Karpas-422 (cell line): ENCODE measurements around the gene CSNK1G1. TPM values are rescaled to one million over a fixed set of nuclear protein-coding genes. Genes with fewer than 3 reads are reported as not detected.
"Not testable (repeated sequence)": the region's sequence is repeated elsewhere in the genome, so short reads cannot be mapped to it uniquely, and the experiment has no call there.

ENCODE experiments used
- DNase-seq: peaks from one replicate; pipeline ENCODE4 v3.0.0-alpha.2; 2015
- H2AFZ ChIP-seq: fragments of 200-600 bp; sonication (generic); 2 replicates; pipeline ENCODE4 v1.6.1; 2014; ENCODE audit warnings: antibody characterized with exemption, low read length, mixed read lengths
- H3K27ac ChIP-seq: fragments of 200-600 bp; sonication (generic); 2 replicates; pipeline ENCODE4 v1.5.1; 2014; ENCODE audit warnings: mild to moderate bottlenecking, low read length, moderate library complexity
- H3K27me3 ChIP-seq: fragments of 200-600 bp; sonication (generic); 2 replicates; pipeline ENCODE4 v1.6.1; 2014; ENCODE audit warnings: low read length, mixed read lengths
- H3K36me3 ChIP-seq: fragments of 200-600 bp; sonication (generic); 2 replicates; pipeline ENCODE4 v1.6.1; 2014; ENCODE audit warnings: low read length, mixed read lengths; ENCODE audit not compliant: insufficient read depth
- H3K4me1 ChIP-seq: fragments of 200-600 bp; sonication (generic); 2 replicates; pipeline ENCODE4 v1.6.1; 2014; ENCODE audit warnings: mild to moderate bottlenecking, low read length, mixed read lengths
- H3K4me2 ChIP-seq: fragments of 200-600 bp; sonication (generic); 2 replicates; pipeline ENCODE4 v1.6.1; 2014; ENCODE audit warnings: low read length, low read depth, mild to moderate bottlenecking; ENCODE audit not compliant: poor library complexity, severe bottlenecking
- H3K4me3 ChIP-seq: fragments of 200-600 bp; sonication (generic); 2 replicates; pipeline ENCODE4 v1.5.1; 2014; ENCODE audit warnings: mild to moderate bottlenecking, antibody characterized with exemption, low read length, mixed read lengths
- H3K79me2 ChIP-seq: fragments of 200-600 bp; sonication (generic); 2 replicates; pipeline ENCODE4 v1.6.1; 2014; ENCODE audit warnings: mild to moderate bottlenecking, low read length, mixed read lengths
- H3K9ac ChIP-seq: fragments of 200-600 bp; sonication (generic); 2 replicates; pipeline ENCODE4 v1.6.0; 2014; ENCODE audit warnings: low read length
- H3K9me2 ChIP-seq: fragments of 200-600 bp; sonication (generic), shearing (Covaris generic); replicated peaks from 2 replicates; pipeline ENCODE4 v1.6.0; 2014; ENCODE audit warnings: mild to moderate bottlenecking, low read length, moderate library complexity; ENCODE audit not compliant: insufficient read depth
- H3K9me3 ChIP-seq: fragments of 300-700, 200-600 bp; sonication (generic); 2 replicates; pipeline ENCODE4 v1.6.1; 2014; ENCODE audit warnings: low read length, mixed read lengths
- H4K20me1 ChIP-seq: fragments of 200-600 bp; sonication (generic); 2 replicates; pipeline ENCODE4 v1.6.1; 2014; ENCODE audit warnings: mild to moderate bottlenecking, antibody characterized with exemption, low read length, low read depth; ENCODE audit not compliant: insufficient read depth
- total RNA-seq: library from RNA; depleted of rRNA; stranded (reverse); fragments of >200 nt; shearing (Covaris generic); gene quantifications from 2 replicates; pipeline ENCODE4 v1.2.3, GENCODE V29; 2014; ENCODE audit warnings: low replicate concordance

The CSNK1G1 gene
- total RNA-seq, 1 experiment from 2014 or later = 37.1 TPM

- not testable (repeated sequence) for H3K9me3 ChIP-seq, H3K36me3 ChIP-seq, H3K27ac ChIP-seq, H3K9ac ChIP-seq, H3K4me1 ChIP-seq, H4K20me1 ChIP-seq, H3K27me3 ChIP-seq, H3K9me2 ChIP-seq, H3K4me3 ChIP-seq, H3K4me2 ChIP-seq, DNase-seq, H2AFZ ChIP-seq
- peaks cover 41% of the 10 kb centered on the region for H3K79me2 ChIP-seq
These were observed 24.3 kb downstream of the CSNK1G1 start for GRCh38 chr15:64331668-64332067.

- not testable (repeated sequence) for H3K36me3 ChIP-seq, H3K4me3 ChIP-seq, H3K4me1 ChIP-seq, H2AFZ ChIP-seq, H3K27ac ChIP-seq, H4K20me1 ChIP-seq, H3K4me2 ChIP-seq, H3K27me3 ChIP-seq, H3K9me2 ChIP-seq, H3K9ac ChIP-seq, H3K9me3 ChIP-seq, DNase-seq
- peaks cover 43% of the 10 kb centered on the region for H3K79me2 ChIP-seq
These were observed 29.0 kb downstream of the CSNK1G1 start for GRCh38 chr15:64326975-64327374.

GRCh38 chr15:64326458-64326857, 29.5 kb downstream of the CSNK1G1 start:
- DNase-seq, H3K4me3 ChIP-seq, H3K27me3 ChIP-seq, H2AFZ ChIP-seq, H3K9ac ChIP-seq, H3K36me3 ChIP-seq, H3K9me3 ChIP-seq, H4K20me1 ChIP-seq, H3K4me1 ChIP-seq, H3K9me2 ChIP-seq, H3K4me2 ChIP-seq, H3K27ac ChIP-seq: not testable (repeated sequence)
- peaks cover 48% of the 10 kb centered on the region for H3K79me2 ChIP-seq

- Histone ChIP-seq H3K4me1 (no peaks in the 10 kb centered on the region), H3K9me2 (no peaks in the 10 kb centered on the region), H3K4me3 (no peak overlapping the region), H2AFZ (no peak overlapping the region), H3K9ac (no peak overlapping the region), H3K36me3 (no peaks in the 10 kb centered on the region), H3K79me2 (peaks cover 68% of the 10 kb centered on the region), H3K4me2 (no peak overlapping the region), H4K20me1 (no peaks in the 10 kb centered on the region), H3K27ac (no peak overlapping the region), H3K27me3 (no peaks in the 10 kb centered on the region), H3K9me3 (no peaks in the 10 kb centered on the region)
- DNase-seq = no peak
These were observed 31.7 kb downstream of the CSNK1G1 start for GRCh38 chr15:64324165-64324877.

- no peak overlapping the region for H3K4me2 ChIP-seq
- no peaks in the 10 kb centered on the region for H3K9me3 ChIP-seq
- DNase-seq = no peak
- no peaks in the 10 kb centered on the region; the same call in 1 of the 2 replicates for H3K36me3 ChIP-seq
- no peak overlapping the region for H2AFZ ChIP-seq
- H3K79me2 ChIP-seq = peaks cover 65% of the 10 kb centered on the region
- H3K27ac ChIP-seq = no peak overlapping the region
- H3K9ac ChIP-seq = no peak overlapping the region
- no peaks in the 10 kb centered on the region for H3K27me3 ChIP-seq
- H3K4me1 ChIP-seq = no peaks in the 10 kb centered on the region
- no peaks in the 10 kb centered on the region for H3K9me2 ChIP-seq
- H3K4me3 ChIP-seq = no peak overlapping the region
- H4K20me1 ChIP-seq = no peaks in the 10 kb centered on the region
These were observed 40.8 kb downstream of the CSNK1G1 start for GRCh38 chr15:64315216-64315615.

- Histone ChIP-seq H3K9me2 (no peaks in the 10 kb centered on the region), H3K27me3 (no peaks in the 10 kb centered on the region), H3K9me3 (no peaks in the 10 kb centered on the region), H3K9ac (no peak overlapping the region), H3K27ac (no peak overlapping the region), H3K4me3 (no peak overlapping the region), H3K4me2 (no peak overlapping the region), H3K4me1 (no peaks in the 10 kb centered on the region), H2AFZ (no peak overlapping the region), H4K20me1 (no peaks in the 10 kb centered on the region), H3K36me3 (no peaks in the 10 kb centered on the region; the same call in 1 of the 2 replicates), H3K79me2 (peaks cover 66% of the 10 kb centered on the region)
- DNase-seq = no peak
These were observed 41.5 kb downstream of the CSNK1G1 start for GRCh38 chr15:64314456-64314855.

- no peaks in the 10 kb centered on the region for H3K27me3 ChIP-seq
- H3K27ac ChIP-seq = no peak overlapping the region
- H3K36me3 ChIP-seq = no peaks in the 10 kb centered on the region; the same call in 1 of the 2 replicates
- H4K20me1 ChIP-seq = no peaks in the 10 kb centered on the region
- no peaks in the 10 kb centered on the region for H3K4me1 ChIP-seq
- peaks cover 72% of the 10 kb centered on the region for H3K79me2 ChIP-seq
- no peak overlapping the region for H3K9ac ChIP-seq
- no peak overlapping the region for H2AFZ ChIP-seq
- no peak overlapping the region for H3K4me3 ChIP-seq
- H3K9me3 ChIP-seq = no peaks in the 10 kb centered on the region
- H3K9me2 ChIP-seq = no peaks in the 10 kb centered on the region
- H3K4me2 ChIP-seq = no peak overlapping the region
- DNase-seq = no peak
These were observed 44.4 kb downstream of the CSNK1G1 start for GRCh38 chr15:64311566-64311965.

GRCh38 chr15:64310036-64310435, 45.9 kb downstream of the CSNK1G1 start:
- no peaks in the 10 kb centered on the region for H4K20me1 ChIP-seq
- no peak overlapping the region for H3K27ac ChIP-seq
- H3K79me2 ChIP-seq = peaks cover 75% of the 10 kb centered on the region

More at GRCh38 chr15:64310036-64310435, 45.9 kb downstream of the CSNK1G1 start:
- H3K9ac ChIP-seq = no peak overlapping the region
- H3K4me2 ChIP-seq = no peak overlapping the region
- H3K9me3 ChIP-seq = no peaks in the 10 kb centered on the region
- no peaks in the 10 kb centered on the region for H3K4me1 ChIP-seq
- no peak overlapping the region for H2AFZ ChIP-seq
- no peaks in the 10 kb centered on the region for H3K27me3 ChIP-seq
- DNase-seq = no peak
- no peak overlapping the region for H3K4me3 ChIP-seq
- H3K9me2 ChIP-seq = no peaks in the 10 kb centered on the region
- H3K36me3 ChIP-seq = no peaks in the 10 kb centered on the region; the same call in 1 of the 2 replicates
